Amniotic stem cell (primary cell): Measurements from ENCODE around the gene RRAD.
A peak's percentile ranks its signal among the peaks of the same experiment; 100 is the strongest.
"Not testable (repeated sequence)": the region's sequence is repeated elsewhere in the genome, so short reads cannot be mapped to it uniquely, and the experiment has no call there.

Source experiments
- DNase-seq: peaks from one replicate; lab custom pipeline; 2025; lab: John Stamatoyannopoulos, UW

Gene RRAD

DNA sequence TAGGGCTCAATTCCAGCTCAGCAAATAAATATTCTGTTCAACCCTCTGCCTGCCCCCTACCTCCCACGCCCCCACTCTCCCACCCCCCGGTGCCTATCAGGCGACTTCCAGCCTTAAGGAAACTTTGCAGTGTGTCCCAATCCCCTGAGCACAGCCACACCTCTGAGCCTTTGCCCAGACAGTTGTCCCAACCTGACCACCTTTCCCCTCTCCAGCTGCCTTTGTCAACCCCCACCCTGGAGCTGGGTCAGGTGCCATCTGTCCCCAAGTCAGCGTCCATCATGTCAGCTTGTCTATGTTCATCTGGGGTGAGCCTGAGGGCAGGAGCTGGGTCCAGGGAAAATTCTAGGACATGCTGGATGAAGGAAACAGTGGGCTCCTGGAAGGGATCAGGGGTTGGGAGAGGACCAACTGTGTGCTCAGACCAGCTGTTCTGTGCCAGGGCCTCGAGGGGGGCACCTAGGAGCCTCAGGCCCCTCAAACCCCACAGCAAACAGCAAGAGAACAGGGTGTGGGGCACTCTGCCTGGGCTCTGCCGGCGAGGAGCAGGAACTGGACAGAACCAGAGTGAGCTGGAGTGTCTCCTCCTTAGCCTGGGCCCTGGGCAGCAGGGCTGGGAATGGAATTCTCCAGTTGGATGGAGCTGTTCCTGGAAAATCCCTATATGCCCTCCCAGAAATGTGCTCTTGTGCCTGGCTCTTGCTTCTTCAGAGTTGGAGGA lies 24.5 kb downstream of the RRAD start:
- no peak for DNase-seq

DNA sequence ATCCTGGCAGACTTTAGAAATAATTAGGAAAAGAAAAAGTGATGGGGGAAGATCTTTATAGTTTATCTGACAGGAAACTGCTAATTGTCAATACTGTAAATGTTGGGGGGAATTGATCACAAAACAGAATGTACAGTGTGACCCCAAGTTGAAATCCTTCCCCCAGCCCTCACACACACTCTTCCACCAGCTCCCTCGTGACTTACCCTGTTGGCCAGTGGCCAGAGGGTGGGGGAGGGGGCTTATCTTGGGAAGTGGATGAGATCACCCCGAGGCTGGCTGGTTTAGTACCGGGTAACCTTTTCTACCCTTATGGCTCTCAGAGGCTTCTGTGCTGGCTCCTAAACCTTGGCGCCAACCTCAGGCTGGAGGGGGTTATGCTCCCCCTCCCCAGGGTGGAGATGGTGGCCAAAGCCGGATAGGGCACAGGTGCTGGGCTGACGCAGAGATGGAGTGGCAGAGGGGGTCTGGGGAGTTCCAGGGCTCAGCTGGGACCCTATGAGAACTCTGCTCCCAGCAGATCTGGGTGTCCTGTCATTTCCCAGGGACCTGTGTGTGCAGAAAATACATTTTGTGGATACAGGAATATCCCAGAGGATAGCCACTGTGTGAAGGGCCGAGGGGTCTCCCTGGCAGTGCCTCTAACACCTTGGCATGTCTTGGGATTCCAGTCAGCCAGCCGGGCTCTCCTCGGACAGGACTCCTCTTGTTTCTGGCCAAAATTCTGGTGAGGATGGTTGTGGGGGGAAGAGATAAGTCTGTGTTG lies 25.2 kb downstream of the RRAD start:
- no peak for DNase-seq

DNA sequence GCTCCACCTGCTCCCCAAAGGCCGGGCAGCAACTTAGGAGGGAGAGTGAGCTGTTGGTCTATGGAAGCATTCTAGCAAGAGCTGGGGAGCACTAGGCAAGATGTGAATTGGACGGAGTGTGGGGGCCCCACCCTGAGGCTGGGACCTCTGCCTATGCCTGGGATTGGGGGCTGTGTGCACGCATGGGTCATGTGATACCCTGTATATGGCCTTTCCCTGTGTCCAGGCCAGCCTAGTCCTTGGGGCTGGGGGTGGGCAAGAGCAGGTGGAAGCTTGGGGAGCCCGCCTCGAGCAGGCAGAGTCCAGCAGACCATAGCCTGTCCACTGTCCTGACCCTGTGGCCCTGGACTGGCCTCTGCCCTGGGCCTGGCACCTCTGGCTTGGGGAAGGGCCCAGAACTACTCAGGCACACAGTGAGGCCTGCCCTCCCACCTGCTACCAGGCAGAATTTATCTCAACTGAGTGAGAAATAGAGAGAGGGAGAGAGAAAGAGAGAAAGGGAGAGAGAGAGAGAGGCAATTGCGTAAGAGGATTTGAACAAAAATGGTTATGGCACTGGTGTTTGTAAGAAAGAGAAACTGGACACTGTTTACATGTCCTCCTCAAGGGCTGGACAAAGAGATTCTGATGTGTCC lies 25.9 kb downstream of the RRAD start:
- DNase-seq, result no peak

DNA sequence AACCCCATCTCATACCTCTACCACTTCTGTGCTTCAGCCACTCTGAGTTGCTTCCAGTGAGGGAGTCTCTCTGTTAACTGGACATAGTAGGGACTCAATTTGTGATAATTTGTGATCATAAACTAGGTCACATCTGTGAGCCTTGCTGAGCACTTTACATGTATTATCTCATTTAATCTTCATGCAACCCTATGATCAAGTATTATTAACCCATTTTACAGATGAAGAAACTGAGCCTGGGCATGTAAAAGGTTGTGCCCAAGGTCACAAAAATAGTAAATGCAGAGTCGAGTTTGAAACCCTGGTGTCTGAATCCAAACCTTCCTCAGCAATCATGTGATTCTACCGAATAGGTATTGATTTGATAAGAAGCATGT lies 26.4 kb downstream of the RRAD start:
- no peak for DNase-seq

DNA sequence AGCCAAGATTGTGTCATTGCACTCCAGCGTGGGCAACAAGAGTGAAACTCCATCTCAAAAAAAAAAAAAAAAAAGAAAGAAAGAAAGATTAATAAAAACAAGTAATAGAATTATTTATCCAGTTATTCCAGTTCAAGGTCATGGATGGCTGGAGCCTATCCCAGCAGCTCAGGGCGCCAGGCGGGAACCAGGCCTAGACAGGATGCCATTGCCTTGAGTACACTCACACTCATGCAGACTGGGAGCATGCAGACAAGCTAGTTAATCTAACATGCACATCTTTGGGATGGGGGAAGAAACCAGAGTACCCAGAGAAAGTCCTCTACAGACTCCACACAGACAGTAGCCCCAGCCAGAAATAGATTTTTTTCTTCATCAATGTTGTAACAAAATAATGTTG lies 27.1 kb downstream of the RRAD start:
- no peak for DNase-seq

DNA sequence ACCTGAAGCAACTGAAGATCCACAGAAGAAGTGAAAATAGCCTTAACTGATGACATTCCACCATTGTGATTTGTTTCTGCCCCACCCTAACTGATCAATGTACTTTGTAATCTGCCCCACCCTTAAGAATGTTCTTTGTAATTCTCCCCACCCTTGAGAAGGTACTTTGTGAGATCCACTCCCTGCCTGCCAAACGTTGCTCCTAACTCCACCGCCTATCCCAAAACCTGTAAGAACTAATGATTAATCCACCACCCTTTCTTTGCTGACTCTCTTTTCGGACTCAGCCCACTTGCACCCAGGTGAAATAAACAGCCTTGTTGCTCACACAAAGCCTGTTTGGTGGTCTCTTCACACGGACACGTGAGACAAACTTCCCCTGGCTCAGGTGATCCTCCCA lies 28.7 kb downstream of the RRAD start:
- not testable (repeated sequence) for DNase-seq

DNA sequence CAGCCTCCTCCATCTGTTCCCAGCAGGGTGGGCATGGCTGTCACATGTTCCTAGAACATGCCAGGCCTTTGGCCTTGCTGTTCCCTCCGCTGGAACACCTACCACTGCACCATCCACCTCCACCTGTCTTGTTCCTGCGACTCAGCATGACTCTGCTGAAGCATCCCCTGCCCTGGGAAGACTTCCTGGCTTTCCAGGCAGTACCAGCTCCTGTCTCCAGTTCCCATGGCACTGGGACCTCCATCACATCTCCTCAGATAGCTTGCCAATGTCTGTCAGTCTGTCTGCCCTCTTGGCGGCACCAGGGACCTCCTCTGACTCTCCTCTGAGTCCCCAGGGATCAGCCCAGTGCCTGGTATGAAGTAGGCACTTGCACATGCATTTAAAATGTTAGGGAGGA lies 29.3 kb downstream of the RRAD start:
- no peak for DNase-seq

DNA sequence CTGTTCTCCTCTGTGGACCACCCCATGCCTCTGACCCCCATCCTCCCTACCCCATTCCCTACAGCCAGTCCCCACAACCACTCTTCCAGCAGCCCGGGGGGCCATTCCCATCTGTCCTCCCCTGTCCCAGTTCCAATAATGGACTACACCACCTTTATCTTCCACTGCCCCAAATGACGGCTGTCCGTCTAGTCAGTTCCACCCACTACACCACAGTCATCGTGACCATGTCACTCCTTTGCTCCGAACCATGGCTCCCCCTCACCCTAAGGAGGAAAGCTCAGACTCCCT lies 29.7 kb downstream of the RRAD start:
- DNase-seq, result no peak

DNA sequence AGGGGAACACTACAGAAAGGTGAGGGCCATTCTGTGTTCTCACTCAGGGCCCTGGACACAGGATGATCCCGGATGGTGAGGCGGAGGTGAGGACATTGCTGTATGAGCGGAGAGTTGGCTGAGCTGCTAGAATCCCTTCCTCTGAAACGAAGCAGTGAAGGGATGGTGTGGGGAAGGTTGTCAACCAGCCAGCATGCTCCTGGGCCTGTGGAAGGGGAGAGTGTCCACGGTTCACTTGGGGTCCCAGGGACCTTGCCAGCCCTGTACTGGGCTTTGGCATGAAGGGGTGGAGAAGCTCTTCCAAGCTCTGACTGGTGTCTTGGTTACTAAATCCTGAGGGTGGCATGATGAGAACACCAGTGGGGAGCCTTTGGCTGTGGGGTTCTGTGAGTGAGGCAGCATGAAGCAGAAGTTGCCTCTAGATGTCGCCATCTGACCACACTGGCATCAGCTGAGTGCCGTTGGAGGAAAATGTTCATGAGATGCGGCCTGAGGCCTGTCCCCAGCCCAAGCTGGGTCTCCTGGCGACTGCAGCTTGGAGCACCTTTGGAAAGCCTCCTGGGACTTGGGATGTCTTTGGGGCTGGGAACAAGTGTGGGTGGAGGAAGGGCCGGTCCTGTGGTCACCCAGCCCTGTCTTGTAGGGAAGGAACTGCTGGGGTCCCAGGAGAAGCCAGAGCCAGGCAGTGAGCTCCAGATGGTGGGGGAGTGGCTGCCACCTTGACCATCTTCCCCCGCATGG lies 30.2 kb downstream of the RRAD start:
- DNase-seq, result peak; percentile 65

DNA sequence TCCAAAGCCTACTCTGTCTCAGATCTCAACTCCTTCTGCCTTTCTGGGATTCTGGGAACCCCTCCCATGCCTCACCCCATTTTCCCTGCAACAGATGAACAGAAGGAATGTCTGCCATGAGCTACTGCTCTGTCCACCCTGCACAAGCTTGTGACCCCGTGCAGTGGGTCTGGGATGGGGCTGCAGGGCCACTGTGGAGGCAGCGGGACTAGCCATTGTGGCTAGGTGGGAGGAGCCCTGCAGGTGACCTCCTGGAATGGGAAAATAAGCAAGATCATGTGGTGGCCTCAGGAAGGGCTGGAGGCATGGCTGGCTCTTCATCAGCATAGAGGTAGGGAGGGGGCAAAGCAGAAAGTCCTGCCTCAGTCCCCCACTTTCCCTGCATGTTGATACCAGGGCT lies 31.3 kb downstream of the RRAD start:
- DNase-seq, result no peak

DNA sequence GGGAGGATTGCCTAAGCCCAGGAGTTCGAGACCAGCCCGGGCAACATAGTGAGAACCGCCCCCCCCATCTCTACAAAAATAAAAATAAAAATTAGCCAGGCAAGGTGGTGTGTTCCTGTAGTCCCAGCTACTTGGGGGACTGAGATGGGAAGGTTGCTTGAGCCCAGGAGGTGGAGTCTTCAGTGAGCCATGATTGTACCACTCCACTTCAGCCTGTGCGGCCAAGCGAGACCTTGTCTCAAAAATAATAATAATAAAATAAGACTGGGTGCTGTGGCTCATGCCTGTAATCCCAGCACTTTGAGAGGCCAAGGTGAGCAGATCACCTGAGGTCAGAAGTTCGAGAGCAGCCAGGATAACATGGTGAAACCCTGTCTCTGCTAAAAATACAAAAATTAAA lies 33.5 kb downstream of the RRAD start:
- no peak for DNase-seq

DNA sequence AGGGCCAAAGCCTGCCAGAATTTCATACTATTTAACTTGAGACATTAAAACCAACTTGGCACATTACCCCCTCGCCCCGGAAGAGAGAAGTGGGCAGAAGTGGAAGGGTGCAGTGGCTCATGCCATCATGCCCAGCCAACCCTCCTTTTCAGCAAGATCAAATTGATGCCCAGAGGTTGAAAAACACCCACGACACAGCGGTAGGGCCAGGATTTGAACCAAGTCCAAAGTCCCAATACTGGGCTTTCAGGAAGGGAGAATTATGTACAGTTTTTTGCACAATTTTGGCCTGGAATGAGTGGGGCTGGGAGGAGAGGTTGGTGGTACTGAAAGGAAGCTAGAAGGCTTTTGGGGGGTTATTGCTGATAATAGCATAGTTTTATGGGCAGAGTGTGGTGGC lies 34.0 kb downstream of the RRAD start:
- DNase-seq, result no peak

DNA sequence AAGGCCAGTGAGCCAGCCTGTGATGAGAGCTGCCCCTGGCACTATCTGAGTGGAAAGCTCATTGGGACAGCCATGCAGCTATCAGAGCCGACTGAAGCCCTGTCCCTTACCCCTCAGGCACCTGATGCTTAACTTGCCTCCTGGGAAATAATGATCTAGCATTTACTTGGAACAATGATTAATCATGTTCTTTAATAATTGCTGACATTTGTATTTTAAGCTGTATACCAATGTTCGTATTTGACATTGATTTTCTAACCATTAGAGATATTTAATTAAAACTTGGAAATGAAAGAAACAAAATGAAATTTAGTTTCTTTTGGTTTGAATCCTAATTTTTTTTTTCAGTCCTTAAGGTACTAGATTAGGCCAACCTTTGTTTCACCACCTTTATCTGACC lies 34.5 kb downstream of the RRAD start:
- no peak for DNase-seq

DNA sequence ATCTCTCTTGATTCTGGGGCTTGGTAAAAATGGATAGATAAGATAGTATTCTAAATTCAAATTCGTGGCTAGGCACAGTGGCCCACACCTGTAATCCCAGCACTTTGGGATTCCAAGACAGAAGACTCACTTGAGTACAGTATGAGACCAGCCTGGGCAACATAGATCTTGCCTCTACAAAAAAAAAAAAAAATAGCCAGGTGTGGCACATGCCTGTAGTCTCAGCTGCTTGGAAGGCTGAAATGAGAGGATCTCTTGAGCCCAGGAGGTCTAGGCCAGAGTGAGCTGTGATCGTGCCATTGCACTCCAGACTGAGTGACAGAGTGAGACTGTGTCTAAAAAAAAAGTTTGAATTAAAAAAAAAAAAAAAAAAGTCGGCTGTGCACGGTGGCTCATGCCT lies 35.7 kb downstream of the RRAD start:
- DNase-seq, result no peak

DNA sequence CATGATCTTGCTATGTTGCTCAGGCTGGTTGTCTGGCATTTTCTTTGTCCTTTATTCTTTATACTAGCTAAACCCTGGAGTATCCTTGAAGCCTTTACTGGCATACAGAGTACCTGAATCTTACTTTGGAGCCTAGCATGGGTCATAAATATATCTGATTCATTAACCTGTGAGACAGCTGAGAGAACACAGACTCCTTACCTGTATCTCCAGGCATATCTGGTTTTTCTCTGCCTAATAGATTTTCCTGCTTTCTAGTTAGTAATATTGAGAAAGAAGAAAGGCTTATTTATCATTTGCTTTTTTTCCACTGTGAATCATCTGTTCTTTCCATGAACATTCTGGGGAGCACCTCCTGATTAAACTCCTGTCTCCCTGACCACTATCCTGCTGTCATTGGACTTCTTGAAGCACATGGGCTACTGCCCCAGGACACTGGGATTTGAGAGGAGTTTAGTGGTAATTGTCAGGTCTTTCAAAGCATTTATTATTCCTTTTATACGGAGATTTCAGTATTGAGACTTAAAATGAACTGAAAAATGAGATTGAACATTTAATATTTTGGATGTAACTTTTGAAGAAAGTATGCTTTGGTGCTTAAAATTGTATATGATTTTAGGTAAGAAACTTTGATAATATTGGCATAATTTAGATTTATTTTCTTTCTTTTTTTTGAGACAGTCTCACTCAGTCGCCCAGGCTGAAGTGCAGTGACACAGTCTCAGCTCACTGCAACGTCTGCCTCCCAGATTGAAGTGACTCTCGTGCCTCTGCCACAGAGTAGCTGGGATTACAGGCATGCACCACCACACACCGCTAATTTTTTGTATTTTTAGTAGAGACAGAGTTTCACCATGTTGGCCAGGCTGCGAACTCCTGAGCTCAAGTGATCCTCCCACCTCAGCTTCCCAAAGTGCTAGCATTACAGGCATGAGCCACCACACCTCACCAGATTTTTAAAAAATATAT lies 36.4 kb downstream of the RRAD start:
- no peak for DNase-seq

DNA sequence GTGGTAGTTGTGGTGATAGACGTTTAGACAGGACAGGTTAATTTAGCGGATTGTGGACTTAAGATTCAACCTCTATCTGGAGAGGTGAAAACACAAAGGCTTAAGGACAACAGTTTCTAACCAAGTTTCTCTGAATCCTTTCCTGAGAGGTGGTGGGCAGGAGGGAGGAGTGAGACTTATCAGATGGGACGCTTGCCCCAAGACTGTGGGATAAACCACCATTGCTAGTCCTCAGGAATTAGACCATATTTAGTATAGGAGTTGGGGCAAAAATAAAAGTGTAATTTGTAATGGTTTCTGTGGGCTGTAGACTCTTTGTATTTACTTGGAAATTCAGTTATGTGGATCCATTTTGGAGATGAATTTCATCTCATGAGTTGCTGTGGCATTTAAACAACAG lies 38.4 kb downstream of the RRAD start:
- DNase-seq, result no peak

DNA sequence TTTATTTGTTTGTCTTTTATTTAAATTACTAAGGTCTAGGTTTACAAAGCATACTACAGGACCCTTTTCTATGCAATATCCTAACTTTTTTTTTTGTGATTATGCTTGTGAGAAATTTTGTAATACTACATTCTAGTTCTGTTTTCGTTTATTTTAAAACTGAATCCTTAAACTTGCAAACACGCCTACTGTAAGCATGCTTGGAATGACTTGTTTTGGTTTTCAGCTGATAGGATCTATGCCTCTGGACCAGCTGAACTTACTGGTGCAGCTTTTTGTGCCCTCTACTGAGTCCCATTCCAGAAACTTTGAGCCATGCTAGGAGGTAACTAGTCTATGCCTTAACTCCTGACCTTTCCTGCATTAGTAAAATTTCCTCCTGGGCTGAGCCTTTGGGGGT lies 39.0 kb downstream of the RRAD start:
- DNase-seq, result no peak

DNA sequence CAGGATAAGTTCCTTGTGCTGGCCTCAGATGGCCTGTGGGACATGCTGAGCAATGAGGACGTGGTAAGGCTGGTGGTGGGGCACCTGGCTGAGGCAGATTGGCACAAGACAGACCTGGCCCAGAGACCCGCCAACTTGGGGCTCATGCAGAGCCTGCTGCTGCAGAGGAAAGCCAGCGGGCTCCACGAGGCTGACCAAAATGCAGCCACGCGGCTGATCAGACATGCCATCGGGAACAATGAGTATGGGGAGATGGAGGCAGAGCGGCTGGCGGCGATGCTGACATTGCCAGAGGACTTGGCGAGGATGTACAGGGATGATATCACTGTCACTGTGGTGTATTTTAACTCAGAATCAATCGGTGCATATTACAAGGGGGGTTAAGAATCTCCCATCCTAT lies 39.8 kb downstream of the RRAD start:
- DNase-seq, result no peak

DNA sequence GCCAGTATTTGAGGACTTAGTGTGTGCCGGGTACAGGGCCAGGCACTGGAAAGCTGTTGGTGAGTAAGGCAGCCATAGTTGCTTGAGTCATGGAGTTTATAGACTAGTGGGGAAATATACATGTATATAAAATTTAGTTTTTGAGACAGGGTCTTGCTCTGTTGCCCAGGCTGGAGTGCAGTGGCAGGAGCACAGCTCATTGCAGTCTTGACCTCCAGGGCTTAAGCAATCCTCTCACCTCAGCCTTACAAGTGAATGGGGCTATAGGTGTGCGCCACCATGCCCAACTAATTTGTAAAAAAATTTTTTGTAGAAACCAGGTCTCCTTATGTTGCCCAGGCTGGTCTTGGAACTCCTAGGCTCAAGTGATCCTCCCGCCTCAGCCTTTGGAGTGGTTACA lies 42.6 kb downstream of the RRAD start:
- DNase-seq, result no peak

DNA sequence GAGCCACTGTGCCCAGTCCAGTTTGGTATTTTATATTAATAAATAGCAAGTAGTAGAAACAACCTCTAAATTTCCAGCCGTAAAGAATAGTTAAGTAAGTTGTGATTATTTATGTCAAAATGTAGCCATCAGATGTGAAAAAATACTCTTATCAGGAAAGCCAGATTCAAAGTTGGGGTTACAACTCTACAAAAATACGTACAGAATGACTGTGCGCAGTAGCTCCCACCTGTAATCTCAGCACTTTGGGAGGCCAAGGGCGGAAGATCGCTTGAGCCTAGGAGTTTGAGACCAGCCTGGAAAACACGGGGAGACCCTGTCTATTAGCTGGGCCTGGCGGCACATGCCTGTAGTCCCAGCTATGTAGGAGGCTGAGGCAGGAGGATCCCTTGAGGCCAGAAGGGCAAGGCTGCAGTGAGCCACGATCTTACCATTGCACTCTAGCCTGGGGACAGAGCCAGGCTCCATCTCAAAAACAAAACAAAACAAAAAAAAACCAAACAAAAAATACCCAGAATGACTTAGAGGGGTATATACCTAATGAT lies 43.3 kb downstream of the RRAD start:
- no peak for DNase-seq

DNA sequence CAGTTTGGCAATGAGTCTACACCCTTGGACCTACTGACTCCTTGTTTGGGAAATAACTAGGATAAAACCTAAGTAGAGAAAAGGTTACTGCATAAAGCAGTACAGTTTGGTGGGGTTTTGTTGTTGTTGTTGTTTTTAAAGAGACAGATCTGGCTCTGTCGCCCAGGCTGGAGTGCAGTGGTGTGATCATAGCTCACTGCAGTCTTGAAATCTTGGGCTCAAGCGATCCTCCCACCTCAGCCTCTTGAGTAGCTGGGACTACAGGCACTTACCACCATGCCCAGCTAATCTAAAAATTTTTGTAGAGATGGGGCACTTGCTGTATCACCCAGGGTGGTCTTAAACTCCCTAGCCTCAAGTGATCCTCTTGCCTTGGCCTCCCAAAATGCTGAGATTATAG lies 43.8 kb downstream of the RRAD start:
- DNase-seq, result no peak
